NCI-H1694 treated with DMSO at 0.1 percent for 48 hours (cell line): ENCODE data around the gene PIAS3.
"Not testable (repeated sequence)": the region's sequence is repeated elsewhere in the genome, so short reads cannot be mapped to it uniquely, and the experiment has no call there.

Experiments used
- DNase-seq: peaks from one replicate; lab custom pipeline; 2025; lab: John Stamatoyannopoulos, UW

Gene PIAS3

DNA sequence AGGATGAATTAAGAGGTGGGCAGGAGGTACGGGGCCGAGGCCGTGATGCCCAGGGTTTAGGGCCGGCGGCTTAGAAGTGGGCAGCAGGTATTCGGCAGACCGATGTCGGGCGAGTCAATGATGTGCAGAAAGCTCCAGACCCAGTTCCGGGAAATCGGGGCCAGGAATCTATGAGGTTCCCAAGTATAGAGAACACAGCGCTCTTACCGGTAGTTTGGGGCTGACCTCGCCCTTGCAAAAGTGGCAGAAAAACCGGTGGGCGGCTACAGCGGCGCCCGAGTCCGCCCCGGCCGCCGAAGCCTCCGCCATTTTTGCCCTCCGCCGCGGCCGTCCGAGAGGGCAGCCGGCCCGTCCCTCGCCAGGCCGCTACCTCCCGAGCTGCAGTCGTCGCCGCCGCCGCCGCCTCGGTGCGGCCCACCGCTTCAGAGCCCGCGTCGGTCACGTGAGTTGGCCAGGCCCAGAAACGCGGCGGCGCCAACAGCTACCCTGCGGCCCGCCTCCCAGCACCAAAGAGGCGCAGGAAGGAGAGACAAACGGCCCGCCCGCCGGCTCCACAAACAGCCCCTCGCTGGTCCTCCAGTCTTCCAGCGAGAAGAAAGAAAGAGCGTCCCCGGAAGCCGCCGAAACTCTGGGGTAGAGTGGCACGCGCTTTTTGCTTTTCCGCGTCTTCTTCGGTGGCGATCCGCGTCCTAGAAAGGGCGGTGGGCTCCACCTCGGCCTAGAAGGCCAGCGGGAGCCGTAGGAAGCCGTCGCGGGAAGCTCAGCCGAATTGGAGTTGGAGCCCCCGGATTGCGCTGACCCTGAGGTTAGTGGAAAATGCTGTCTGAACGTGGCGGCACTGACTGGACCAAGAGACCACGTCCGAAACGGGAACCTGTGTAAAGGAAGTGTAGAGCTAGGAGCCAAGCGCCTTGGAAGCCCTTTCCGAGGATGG is 35.0 kb downstream of the PIAS3 start, which contains the start of the genes POLR3C and RNF115:
Gene POLR3C (plus strand): TSS at position 636 of the 934 bp plus-strand sequence. CDS start 1,577 bp downstream, outside the sequence.
Gene RNF115 (minus strand): TSS at position 531 of the 934 bp plus-strand sequence. CDS start 222 bp downstream, at position 309.
- peak; percentile 94 for DNase-seq

DNA sequence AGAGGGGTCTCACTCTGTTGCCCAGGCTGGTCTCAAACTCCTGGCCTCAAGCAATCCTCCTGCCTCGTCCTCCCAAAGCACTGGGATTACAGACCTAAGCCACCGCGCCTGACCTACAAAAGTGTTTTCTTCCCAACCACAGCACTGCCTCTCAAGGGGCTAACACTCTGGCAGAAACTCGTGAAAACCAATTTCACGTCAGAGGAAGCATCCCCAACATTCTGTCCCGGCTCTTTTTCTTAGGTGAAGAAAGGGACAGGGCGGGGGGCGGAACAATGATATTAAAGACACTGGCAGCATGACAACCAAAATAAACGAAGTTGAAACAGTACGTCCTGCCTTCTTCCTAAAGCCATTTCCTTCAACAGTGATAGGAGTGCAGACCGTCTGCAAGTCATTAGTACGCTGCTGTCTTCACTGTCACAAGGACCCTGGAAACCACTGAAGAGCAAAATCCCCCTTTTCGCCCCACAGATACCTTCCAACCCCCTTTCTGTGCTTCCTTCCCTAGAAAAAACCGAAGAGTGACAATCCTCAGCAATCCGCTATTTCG is 36.0 kb downstream of the PIAS3 start:
- not testable (repeated sequence) for DNase-seq

DNA sequence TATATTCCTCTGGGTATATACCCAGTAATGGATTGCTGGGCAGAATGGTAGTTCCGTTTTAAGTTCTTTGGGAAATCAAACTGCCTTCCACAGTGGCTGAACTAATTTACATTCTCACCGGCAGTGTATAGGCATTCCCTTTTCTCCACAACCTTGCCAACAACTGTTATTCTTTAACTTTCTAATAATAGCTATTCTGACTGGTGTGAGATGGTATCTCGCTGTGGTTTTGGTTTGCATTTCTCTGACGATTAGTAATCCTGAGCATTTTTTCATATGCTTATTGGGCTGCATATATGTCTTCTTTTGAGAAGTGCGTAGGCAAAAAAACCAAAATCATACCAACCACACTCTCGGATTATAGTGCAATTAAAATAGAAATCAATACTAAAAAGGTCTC is 40.8 kb downstream of the PIAS3 start:
- not testable (repeated sequence) for DNase-seq

DNA sequence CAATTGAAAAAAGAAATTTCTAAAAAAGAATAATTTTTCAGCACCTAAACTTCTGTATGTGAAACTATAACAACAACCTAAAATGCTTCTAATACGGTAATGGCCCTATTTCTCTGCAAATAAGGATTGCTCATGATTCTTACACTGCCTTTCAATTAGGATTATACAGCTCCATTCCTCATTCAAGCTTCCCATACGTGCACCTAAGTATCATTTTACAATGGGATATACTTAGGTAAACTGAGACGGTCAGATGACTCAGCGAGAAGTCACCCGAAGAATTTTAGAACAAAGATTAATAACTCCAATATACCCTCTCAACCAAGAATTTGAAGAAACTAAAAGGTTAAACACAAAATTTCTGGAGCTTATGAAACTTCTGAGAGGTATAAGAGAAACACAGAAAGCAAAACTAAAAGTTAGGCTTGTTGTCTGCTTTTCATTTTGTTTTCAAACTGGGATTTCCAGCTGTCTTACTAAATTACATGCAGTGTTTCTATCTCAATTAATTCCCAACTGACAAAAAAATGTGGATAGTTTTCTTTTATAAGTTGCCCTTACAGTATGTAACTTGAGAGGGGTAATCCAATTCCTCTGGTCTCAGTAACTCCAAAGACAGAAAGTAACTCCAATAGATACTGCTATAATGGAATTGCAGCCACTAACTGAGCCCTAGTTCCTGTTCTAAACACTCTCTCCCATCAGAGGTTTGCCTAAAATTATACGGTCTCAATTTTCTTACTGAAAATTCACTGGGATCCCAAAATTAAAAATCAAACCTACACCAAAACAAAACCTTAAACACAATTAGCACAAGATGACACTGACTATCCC is 45.7 kb downstream of the PIAS3 start:
- not testable (repeated sequence) for DNase-seq

DNA sequence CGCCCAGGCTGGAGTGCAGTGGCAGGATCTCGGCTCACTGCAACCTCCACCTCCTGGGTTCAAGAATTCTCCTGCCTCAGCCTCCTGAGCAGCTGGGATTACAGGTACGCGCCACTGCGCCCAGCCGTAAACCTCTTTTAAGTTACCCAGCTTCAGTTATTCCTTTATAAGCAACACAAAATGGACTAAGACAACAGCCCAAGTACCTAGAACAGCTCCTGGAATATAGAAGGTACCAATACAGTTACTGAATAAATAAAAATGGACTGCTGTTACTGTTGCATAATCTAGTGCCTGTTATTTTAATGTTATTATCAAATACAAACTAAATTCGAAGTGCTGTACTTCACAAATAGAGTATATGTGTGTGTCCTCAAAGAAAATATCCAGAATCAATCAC is 52.0 kb downstream of the PIAS3 start:
- no peak for DNase-seq

DNA sequence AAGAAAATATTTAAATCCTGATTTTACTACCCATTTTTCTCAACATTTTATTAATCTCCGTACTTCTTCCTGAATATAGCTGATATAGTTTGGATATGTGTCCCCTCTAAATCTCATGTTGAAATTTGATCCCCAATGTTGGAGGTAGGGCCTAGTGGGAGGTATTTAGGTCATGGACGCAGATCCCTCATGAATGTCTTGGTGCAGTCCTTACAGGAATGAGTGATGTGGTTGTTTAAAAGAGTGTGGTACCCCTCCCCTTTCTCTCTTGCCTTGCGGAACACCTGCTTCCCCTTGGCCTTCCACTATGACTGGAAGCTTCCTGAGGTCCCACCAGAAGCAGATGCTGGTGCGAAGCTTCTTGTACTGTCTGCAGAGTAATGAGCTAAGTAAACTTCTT is 52.5 kb downstream of the PIAS3 start:
- DNase-seq, result no peak

DNA sequence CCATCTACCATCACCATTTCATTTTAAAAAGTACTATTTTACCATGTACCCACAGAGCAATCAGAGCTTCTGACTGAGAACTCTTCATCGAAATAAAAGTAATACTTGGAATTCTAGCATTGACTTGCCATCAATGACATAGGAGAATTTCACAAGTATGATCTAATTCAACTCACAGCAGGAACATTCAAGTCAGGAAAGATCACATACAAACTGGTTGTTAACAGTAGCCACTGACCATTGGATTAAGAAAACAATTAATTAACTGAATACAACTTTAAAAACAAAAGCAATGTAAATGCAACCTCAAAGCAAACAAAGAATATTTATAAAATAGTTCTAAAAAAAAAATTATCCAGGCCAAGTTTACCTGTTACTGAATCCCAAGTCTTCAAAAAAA is 53.8 kb downstream of the PIAS3 start:
- no peak for DNase-seq

DNA sequence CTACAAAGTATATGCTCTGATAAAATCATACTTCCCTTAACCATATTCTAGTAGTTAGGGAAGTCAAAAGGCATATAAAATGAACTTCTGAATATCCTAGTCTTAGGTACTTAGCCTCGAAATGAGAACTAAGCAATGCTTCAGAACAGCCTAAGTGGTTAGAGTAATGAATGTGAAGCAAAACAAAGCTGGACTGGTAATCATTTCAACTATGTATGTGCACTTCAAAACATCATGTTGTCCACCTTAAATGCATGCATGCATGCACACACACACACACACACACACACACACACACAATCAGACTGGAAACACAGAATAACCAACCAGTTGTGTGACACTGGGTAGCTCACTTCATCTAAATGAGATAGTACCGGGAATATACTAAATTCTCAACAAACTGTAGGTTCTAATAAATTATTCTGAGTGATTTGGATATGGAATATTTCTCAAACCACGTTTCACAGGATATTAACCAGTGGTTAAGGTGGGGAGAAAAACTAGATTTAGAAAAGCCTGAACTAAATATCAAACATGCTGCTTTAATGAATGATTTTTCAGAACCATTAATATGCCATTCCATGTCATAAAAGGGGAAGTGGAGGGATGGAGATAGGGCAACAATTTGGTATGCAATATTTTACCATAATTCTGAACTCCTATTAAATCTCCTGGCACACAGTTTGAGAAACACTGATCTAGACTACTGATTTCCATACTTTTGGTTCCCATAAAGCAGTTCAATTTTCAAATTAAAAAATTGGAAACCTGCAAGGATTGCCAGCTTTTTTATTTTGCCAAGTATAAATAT is 54.4 kb downstream of the PIAS3 start:
- no peak for DNase-seq

DNA sequence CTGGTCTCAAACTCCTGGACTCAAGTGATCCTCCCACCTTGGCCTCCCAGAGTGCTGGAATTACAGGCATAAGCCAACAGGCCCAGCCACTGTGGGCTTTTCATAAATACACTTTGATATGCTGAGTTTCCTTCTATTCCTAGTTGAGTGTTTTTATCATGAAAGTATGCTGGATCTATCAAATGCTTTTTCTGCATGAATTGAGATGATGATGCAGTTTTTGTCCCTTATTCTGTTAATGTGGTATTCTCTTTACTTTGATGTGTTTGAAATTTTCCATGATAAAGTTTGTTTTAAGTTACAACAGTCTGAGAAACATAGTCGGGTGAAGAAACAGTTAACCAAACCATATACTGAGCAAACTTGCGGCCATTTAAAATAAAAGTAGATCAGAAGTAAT is 59.1 kb downstream of the PIAS3 start:
- DNase-seq, result no peak
